H1 (cell line): Measurements from ENCODE around the gene ACAP3. TPM values are rescaled to one million over a fixed set of nuclear protein-coding genes. Genes with fewer than 3 reads are reported as not detected.

Experiments
- HDAC2 ChIP-seq, 2 experiments: fragments of 300-600 bp in 1 of 2; sonication (generic) in 1 of 2; IDR thresholded peaks; 2 replicates each; pipeline ENCODE4 v1.6.1; 2011 to 2012; ENCODE audit warnings: low read depth in 2 of 2, low read length in 2 of 2, mild to moderate bottlenecking in 2 of 2, moderate library complexity in 2 of 2, borderline replicate concordance in 1 of 2, inconsistent platforms in 1 of 2
- PHF8 ChIP-seq: fragments of 200-600 bp; sonication (generic); conservative IDR thresholded peaks from 2 replicates; pipeline ENCODE4 v1.7.1; 2012; ENCODE audit warnings: low read depth, mild to moderate bottlenecking, inconsistent platforms, low read length, moderate library complexity
- POU5F1 ChIP-seq: IDR thresholded peaks from 2 replicates; pipeline ENCODE4 v1.6.1; 2011; ENCODE audit warnings: low read depth, mild to moderate bottlenecking, low read length, moderate library complexity
- RBBP5 ChIP-seq: IDR thresholded peaks from 2 replicates; pipeline ENCODE4 v1.7.1; 2012; ENCODE audit warnings: low read depth, mild to moderate bottlenecking, inconsistent platforms, low read length, moderate library complexity, borderline replicate concordance
- RXRA ChIP-seq: IDR thresholded peaks from 2 replicates; pipeline ENCODE4 v1.6.1; 2011; ENCODE audit warnings: low read depth, mild to moderate bottlenecking, low read length, moderate library complexity; ENCODE audit not compliant: insufficient read depth
- TAF7 ChIP-seq: optimal IDR thresholded peaks from 2 replicates; pipeline ENCODE3; 2011; ENCODE audit warnings: low read depth, mild to moderate bottlenecking, inconsistent platforms, low read length, moderate library complexity, borderline replicate concordance
- TBP ChIP-seq: IDR thresholded peaks from 2 replicates; pipeline ENCODE4 v1.6.1; 2011; ENCODE audit warnings: low read depth, low read length, improper control_type of control experiment
- polyA plus RNA-seq, 7 experiments: library from polyadenylated mRNA; depleted of rRNA in 3 of 7; stranded (reverse) in 5 of 7; unstranded in 2 of 7; fragments of >200 nt in 5 of 7; fragments of 200-250 nt in 2 of 7; gene quantifications; 1 replicate in 5 of 7; 2 replicates in 1 of 7; 4 replicates in 1 of 7; pipeline versions ENCODE4 v1.2.1 to v1.2.3, GENCODE V29; 2011 to 2013; ENCODE audit warnings: missing spikeins in 2 of 7, mixed read lengths in 2 of 7
- total RNA-seq: library from RNA; stranded (reverse); fragmentation: NEBNext Ultra II Directional; extraction: Animal tissue kit (Norgen Biotek cat#: 25700); gene quantifications from 2 replicates; pipeline ENCODE4 v1.2.1, GENCODE V29; 2021
- TF ChIP-seq, protein P1 (sequence below): fragments of 300-600 bp; sonication (generic); IDR thresholded peaks from 2 replicates; pipeline ENCODE4 v1.7.1; 2012; ENCODE audit warnings: low read length, moderate library complexity, mild to moderate bottlenecking, inconsistent platforms; ENCODE audit not compliant: insufficient replicate concordance

The ACAP3 gene
- total and polyA plus RNA-seq, 2 of the 8 experiments (the other 6 are each of a cell fraction or from before 2014, with no cell fraction given): 14.8 to 28.3 TPM

DNA sequence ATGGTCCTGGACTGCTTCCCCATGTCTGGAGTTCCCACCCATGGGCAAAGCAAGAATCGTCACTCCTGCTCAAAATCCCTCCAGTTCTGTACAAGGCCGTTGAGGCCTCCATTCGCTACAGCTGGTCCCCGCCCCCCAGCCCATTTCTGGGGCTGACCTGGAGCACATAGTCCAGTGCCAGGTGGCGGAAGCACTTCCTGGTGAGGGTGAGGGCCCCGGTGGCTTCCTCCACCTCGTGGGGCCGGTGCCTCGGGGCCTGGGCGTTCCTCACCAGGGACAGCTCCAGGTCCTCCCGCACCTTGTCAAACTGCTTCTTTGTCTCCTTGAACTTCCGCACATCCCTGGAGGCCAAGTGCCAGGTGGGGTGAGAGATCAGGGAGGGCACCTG, 7.4 kb downstream of the ACAP3 start (continued):
- no peak for TF ChIP-seq RBBP5
- no peak for TF ChIP-seq TAF7
- no peak for TF ChIP-seq HDAC2 (IDR thresholded peaks at IDR 0.05; ENCODE audit: borderline replicate concordance in 1 of 2, low read depth in 2 of 2, low read length in 2 of 2)
- TF ChIP-seq PHF8: no peak
- TF ChIP-seq RXRA: no peak
- no peak for TF ChIP-seq TBP
- no peak for TF ChIP-seq POU5F1
- TF ChIP-seq, protein P1, sequence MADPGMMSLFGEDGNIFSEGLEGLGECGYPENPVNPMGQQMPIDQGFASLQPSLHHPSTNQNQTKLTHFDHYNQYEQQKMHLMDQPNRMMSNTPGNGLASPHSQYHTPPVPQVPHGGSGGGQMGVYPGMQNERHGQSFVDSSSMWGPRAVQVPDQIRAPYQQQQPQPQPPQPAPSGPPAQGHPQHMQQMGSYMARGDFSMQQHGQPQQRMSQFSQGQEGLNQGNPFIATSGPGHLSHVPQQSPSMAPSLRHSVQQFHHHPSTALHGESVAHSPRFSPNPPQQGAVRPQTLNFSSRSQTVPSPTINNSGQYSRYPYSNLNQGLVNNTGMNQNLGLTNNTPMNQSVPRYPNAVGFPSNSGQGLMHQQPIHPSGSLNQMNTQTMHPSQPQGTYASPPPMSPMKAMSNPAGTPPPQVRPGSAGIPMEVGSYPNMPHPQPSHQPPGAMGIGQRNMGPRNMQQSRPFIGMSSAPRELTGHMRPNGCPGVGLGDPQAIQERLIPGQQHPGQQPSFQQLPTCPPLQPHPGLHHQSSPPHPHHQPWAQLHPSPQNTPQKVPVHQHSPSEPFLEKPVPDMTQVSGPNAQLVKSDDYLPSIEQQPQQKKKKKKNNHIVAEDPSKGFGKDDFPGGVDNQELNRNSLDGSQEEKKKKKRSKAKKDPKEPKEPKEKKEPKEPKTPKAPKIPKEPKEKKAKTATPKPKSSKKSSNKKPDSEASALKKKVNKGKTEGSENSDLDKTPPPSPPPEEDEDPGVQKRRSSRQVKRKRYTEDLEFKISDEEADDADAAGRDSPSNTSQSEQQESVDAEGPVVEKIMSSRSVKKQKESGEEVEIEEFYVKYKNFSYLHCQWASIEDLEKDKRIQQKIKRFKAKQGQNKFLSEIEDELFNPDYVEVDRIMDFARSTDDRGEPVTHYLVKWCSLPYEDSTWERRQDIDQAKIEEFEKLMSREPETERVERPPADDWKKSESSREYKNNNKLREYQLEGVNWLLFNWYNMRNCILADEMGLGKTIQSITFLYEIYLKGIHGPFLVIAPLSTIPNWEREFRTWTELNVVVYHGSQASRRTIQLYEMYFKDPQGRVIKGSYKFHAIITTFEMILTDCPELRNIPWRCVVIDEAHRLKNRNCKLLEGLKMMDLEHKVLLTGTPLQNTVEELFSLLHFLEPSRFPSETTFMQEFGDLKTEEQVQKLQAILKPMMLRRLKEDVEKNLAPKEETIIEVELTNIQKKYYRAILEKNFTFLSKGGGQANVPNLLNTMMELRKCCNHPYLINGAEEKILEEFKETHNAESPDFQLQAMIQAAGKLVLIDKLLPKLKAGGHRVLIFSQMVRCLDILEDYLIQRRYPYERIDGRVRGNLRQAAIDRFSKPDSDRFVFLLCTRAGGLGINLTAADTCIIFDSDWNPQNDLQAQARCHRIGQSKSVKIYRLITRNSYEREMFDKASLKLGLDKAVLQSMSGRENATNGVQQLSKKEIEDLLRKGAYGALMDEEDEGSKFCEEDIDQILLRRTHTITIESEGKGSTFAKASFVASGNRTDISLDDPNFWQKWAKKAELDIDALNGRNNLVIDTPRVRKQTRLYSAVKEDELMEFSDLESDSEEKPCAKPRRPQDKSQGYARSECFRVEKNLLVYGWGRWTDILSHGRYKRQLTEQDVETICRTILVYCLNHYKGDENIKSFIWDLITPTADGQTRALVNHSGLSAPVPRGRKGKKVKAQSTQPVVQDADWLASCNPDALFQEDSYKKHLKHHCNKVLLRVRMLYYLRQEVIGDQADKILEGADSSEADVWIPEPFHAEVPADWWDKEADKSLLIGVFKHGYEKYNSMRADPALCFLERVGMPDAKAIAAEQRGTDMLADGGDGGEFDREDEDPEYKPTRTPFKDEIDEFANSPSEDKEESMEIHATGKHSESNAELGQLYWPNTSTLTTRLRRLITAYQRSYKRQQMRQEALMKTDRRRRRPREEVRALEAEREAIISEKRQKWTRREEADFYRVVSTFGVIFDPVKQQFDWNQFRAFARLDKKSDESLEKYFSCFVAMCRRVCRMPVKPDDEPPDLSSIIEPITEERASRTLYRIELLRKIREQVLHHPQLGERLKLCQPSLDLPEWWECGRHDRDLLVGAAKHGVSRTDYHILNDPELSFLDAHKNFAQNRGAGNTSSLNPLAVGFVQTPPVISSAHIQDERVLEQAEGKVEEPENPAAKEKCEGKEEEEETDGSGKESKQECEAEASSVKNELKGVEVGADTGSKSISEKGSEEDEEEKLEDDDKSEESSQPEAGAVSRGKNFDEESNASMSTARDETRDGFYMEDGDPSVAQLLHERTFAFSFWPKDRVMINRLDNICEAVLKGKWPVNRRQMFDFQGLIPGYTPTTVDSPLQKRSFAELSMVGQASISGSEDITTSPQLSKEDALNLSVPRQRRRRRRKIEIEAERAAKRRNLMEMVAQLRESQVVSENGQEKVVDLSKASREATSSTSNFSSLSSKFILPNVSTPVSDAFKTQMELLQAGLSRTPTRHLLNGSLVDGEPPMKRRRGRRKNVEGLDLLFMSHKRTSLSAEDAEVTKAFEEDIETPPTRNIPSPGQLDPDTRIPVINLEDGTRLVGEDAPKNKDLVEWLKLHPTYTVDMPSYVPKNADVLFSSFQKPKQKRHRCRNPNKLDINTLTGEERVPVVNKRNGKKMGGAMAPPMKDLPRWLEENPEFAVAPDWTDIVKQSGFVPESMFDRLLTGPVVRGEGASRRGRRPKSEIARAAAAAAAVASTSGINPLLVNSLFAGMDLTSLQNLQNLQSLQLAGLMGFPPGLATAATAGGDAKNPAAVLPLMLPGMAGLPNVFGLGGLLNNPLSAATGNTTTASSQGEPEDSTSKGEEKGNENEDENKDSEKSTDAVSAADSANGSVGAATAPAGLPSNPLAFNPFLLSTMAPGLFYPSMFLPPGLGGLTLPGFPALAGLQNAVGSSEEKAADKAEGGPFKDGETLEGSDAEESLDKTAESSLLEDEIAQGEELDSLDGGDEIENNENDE: no peak
